ENCODE measurements around the gene ATP2B1.

DNA sequence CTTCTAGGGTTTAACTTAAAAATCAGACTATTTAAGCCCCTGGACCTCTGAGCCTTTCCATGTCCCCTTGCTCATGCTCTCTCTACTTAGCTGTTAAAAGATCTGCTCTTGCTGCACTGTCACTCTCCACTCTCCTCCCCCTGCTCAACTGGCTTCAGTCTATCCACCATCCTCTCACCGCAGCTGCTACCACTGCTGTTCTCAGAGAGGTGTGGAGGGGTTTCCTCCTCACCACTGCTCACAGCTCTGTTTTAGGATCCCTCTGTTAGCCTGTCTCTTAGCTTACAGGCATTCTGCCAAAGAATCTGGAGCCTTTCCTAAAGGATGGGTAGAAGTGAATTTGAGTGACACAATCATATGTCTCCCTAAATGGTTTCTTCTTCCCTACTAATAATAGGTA, 43.7 kb upstream of the ATP2B1 start:
- TF ChIP-seq, protein P1, sequence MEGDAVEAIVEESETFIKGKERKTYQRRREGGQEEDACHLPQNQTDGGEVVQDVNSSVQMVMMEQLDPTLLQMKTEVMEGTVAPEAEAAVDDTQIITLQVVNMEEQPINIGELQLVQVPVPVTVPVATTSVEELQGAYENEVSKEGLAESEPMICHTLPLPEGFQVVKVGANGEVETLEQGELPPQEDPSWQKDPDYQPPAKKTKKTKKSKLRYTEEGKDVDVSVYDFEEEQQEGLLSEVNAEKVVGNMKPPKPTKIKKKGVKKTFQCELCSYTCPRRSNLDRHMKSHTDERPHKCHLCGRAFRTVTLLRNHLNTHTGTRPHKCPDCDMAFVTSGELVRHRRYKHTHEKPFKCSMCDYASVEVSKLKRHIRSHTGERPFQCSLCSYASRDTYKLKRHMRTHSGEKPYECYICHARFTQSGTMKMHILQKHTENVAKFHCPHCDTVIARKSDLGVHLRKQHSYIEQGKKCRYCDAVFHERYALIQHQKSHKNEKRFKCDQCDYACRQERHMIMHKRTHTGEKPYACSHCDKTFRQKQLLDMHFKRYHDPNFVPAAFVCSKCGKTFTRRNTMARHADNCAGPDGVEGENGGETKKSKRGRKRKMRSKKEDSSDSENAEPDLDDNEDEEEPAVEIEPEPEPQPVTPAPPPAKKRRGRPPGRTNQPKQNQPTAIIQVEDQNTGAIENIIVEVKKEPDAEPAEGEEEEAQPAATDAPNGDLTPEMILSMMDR (IDR thresholded peaks at IDR 0.05), result no peak
- no peak for TF ChIP-seq EZH2phosphoT487 (IDR thresholded peaks at IDR 0.05)

All from neural progenitor cell (in vitro differentiated cells).